ENCODE measurements around the gene KCNJ2. TPM values are rescaled to one million over a fixed set of nuclear protein-coding genes. Genes with fewer than 3 reads are reported as not detected.

KCNJ2 gene
- total RNA-seq, 1 experiment from 2014 or later, result not detected

GRCh38 chr17:70181866-70182265, 12.5 kb downstream of the KCNJ2 start:
- POLR2A ChIA-PET (ENCODE audit: low non-redundant PET), result no interaction called here

GRCh38 chr17:70183508-70183907, 14.2 kb downstream of the KCNJ2 start:
- BruUV-seq (replicated peaks), result no TSS peak
- no peaks in the 10 kb centered on the region for H3K9me3 ChIP-seq (ENCODE audit: low read depth, low read length, poor library complexity, severe bottlenecking)
- H3K4me3 ChIP-seq (ENCODE audit: low read depth, low read length, poor library complexity, severe bottlenecking), result no peak overlapping the region
- H3K4me1 ChIP-seq (ENCODE audit: insufficient read depth, low read length, poor library complexity, severe bottlenecking), result no peaks in the 10 kb centered on the region
- peaks cover 78% of the 10 kb centered on the region for H3K27me3 ChIP-seq (replicated peaks; ENCODE audit: insufficient read depth, low read depth, low read length, poor library complexity)
- no peak for DNase-seq (ENCODE audit: low spot score)
- intact Hi-C loops (cut with micrococcal nuclease; ENCODE audit: unreplicated experiment), result no loop called here
- ChIA-PET CTCF (no interaction called here), POLR2A (ENCODE audit: low non-redundant PET) (no interaction called here)
- no peak overlapping the region for H3K27ac ChIP-seq (ENCODE audit: low read depth, low read length, poor library complexity, severe bottlenecking)
- H3K36me3 ChIP-seq (ENCODE audit: insufficient read depth, low read length, poor library complexity, severe bottlenecking), result no peaks in the 10 kb centered on the region
- TF ChIP-seq EZH2 (IDR thresholded peaks at IDR 0.05; ENCODE audit: borderline replicate concordance, low read depth, low read length, poor library complexity, severe bottlenecking), result no peak
- TF ChIP-seq CTCF (conservative IDR thresholded peaks at IDR 0.05; ENCODE audit: low read depth, low read length), result no peak

More at GRCh38 chr17:70181866-70182265, 12.5 kb downstream of the KCNJ2 start:
- Histone ChIP-seq H3K27me3 (replicated peaks; ENCODE audit: insufficient read depth, low read depth, low read length, poor library complexity) (peaks cover 82% of the 10 kb centered on the region), H3K27ac (ENCODE audit: low read depth, low read length, poor library complexity, severe bottlenecking) (no peak overlapping the region), H3K4me3 (ENCODE audit: low read depth, low read length, poor library complexity, severe bottlenecking) (no peak overlapping the region), H3K4me1 (ENCODE audit: insufficient read depth, low read length, poor library complexity, severe bottlenecking) (no peaks in the 10 kb centered on the region), H3K36me3 (ENCODE audit: insufficient read depth, low read length, poor library complexity, severe bottlenecking) (no peaks in the 10 kb centered on the region), H3K9me3 (ENCODE audit: low read depth, low read length, poor library complexity, severe bottlenecking) (no peaks in the 10 kb centered on the region)
- CTCF ChIA-PET, result no interaction called here
- TF ChIP-seq CTCF (conservative IDR thresholded peaks at IDR 0.05; ENCODE audit: low read depth, low read length) (no peak), EZH2 (IDR thresholded peaks at IDR 0.05; ENCODE audit: borderline replicate concordance, low read depth, low read length, poor library complexity, severe bottlenecking) (no peak)
- no peak for DNase-seq (ENCODE audit: low spot score)
- intact Hi-C loops (cut with micrococcal nuclease; ENCODE audit: unreplicated experiment), result no loop called here
- BruUV-seq (replicated peaks), result no TSS peak

GRCh38 chr17:70184207-70184606, 14.9 kb downstream of the KCNJ2 start:
- DNase-seq (ENCODE audit: low spot score), result no peak
- peaks cover 71% of the 10 kb centered on the region for H3K27me3 ChIP-seq (replicated peaks; ENCODE audit: insufficient read depth, low read depth, low read length, poor library complexity)
- no peaks in the 10 kb centered on the region for H3K36me3 ChIP-seq (ENCODE audit: insufficient read depth, low read length, poor library complexity, severe bottlenecking)
- H3K9me3 ChIP-seq (ENCODE audit: low read depth, low read length, poor library complexity, severe bottlenecking), result no peaks in the 10 kb centered on the region
- no peaks in the 10 kb centered on the region for H3K4me1 ChIP-seq (ENCODE audit: insufficient read depth, low read length, poor library complexity, severe bottlenecking)
- no TSS peak for BruUV-seq (replicated peaks)
- intact Hi-C loops (cut with micrococcal nuclease; ENCODE audit: unreplicated experiment), result no loop called here
- POLR2A ChIA-PET (ENCODE audit: low non-redundant PET), result no interaction called here
- no peak overlapping the region for H3K27ac ChIP-seq (ENCODE audit: low read depth, low read length, poor library complexity, severe bottlenecking)
- CTCF ChIA-PET, result no interaction called here
- no peak overlapping the region for H3K4me3 ChIP-seq (ENCODE audit: low read depth, low read length, poor library complexity, severe bottlenecking)
- TF ChIP-seq EZH2 (IDR thresholded peaks at IDR 0.05; ENCODE audit: borderline replicate concordance, low read depth, low read length, poor library complexity, severe bottlenecking) (no peak), CTCF (conservative IDR thresholded peaks at IDR 0.05; ENCODE audit: low read depth, low read length) (no peak)

Measured in A673 (cell line).